Measurements from ENCODE around the gene KCNIP1.

KCNIP1 gene

DNA sequence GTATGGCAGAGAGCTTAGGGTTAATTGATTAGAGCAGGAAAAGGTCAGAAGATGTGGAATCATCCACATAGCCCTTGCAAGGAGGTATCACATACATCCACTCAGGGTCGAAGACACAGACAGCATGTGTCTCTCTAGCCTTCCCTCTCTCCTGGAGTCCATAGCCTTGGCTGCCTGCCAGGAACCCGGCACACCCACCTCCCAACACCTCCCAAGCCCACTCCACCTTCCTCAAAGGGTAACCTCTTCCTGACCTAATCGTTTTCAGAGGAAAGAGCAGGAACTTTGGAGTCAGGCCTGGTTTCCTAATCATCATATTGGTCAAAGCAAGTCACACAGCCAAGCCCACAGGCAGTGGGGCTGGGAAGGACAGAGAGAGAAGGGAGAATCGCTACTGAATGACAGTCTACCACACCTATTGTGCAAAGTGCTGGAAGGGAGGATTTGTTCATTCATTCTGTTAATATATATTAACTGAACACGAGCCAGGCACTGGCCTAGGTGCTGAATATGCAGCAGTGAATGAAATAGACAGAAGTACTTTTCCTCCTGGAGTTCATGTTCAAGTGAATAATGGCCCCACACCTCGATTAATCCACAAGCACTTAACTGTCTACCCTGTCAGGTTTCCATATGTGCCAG lies 107.8 kb downstream of the KCNIP1 start:
- TF ChIP-seq ZBTB7A (IDR thresholded peaks at IDR 0.05; ENCODE audit: low read depth) (no peak), CREB1 (IDR thresholded peaks at IDR 0.05; ENCODE audit: low read depth) (no peak), TCF12 (IDR thresholded peaks at IDR 0.05; ENCODE audit: low read depth) (no peak), TEAD4 (IDR thresholded peaks at IDR 0.05) (no peak), CEBPB (IDR thresholded peaks at IDR 0.05) (no peak)
- TF ChIP-seq, protein P1, sequence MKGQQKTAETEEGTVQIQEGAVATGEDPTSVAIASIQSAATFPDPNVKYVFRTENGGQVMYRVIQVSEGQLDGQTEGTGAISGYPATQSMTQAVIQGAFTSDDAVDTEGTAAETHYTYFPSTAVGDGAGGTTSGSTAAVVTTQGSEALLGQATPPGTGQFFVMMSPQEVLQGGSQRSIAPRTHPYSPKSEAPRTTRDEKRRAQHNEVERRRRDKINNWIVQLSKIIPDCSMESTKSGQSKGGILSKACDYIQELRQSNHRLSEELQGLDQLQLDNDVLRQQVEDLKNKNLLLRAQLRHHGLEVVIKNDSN (IDR thresholded peaks at IDR 0.05) = peak; percentile 83
- TF ChIP-seq, protein P2, sequence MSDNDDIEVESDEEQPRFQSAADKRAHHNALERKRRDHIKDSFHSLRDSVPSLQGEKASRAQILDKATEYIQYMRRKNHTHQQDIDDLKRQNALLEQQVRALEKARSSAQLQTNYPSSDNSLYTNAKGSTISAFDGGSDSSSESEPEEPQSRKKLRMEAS (IDR thresholded peaks at IDR 0.05) = peak; percentile 97
- TF ChIP-seq, protein P3, sequence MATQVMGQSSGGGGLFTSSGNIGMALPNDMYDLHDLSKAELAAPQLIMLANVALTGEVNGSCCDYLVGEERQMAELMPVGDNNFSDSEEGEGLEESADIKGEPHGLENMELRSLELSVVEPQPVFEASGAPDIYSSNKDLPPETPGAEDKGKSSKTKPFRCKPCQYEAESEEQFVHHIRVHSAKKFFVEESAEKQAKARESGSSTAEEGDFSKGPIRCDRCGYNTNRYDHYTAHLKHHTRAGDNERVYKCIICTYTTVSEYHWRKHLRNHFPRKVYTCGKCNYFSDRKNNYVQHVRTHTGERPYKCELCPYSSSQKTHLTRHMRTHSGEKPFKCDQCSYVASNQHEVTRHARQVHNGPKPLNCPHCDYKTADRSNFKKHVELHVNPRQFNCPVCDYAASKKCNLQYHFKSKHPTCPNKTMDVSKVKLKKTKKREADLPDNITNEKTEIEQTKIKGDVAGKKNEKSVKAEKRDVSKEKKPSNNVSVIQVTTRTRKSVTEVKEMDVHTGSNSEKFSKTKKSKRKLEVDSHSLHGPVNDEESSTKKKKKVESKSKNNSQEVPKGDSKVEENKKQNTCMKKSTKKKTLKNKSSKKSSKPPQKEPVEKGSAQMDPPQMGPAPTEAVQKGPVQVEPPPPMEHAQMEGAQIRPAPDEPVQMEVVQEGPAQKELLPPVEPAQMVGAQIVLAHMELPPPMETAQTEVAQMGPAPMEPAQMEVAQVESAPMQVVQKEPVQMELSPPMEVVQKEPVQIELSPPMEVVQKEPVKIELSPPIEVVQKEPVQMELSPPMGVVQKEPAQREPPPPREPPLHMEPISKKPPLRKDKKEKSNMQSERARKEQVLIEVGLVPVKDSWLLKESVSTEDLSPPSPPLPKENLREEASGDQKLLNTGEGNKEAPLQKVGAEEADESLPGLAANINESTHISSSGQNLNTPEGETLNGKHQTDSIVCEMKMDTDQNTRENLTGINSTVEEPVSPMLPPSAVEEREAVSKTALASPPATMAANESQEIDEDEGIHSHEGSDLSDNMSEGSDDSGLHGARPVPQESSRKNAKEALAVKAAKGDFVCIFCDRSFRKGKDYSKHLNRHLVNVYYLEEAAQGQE (IDR thresholded peaks at IDR 0.05; ENCODE audit: low read depth) = peak; percentile 90

DNA sequence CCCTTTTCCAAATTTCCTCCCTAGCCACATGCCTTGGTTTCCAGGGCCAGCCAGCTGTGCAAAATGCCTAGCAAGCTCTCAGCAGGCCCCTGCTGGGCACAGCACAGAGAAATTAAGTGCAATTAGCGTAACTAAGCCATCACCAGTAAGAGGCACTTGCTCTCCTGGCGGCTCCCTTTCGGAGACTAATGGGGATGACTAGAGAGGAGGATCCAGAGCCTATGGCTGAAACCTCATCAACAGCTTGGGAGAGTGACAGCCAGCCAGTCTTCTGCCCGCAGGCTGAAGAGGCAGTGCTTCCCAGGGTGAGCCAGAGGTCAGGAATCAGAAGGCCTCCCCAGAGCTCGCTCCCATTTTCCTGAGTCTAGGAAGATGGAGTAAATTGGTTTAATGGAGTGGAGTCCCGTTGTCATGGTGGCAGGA lies 108.4 kb downstream of the KCNIP1 start:
- TF ChIP-seq, protein P3 (IDR thresholded peaks at IDR 0.05; ENCODE audit: low read depth) = no peak
- TF ChIP-seq TAF1 (IDR thresholded peaks at IDR 0.05; ENCODE audit: low read depth) (no peak), EGR1 (IDR thresholded peaks at IDR 0.05) (no peak)

DNA sequence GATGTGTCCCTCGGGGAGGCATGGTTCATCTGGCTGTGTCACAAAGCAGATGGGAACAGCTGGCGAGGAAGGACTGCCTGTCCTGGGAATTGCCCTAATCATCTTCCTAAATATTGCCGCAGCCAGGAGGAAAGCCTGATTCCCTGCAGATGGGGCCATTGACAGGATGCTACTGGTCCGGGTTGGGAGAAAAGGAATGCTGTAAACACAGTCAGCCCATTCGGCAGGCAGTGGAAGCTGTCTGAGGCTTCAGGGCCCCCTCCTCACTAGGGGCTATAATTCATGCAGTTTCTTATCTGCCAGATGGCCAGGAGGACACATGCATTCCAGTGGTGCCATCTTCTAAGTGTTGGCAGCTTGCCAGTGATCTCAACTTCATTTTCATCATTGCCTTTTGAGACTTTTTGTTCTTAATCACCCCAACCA lies 110.3 kb downstream of the KCNIP1 start:
- TF ChIP-seq TAF1 (IDR thresholded peaks at IDR 0.05; ENCODE audit: low read depth) = no peak
- TF ChIP-seq ZBTB7A (IDR thresholded peaks at IDR 0.05; ENCODE audit: low read depth) = no peak
- TF ChIP-seq EP300 (IDR thresholded peaks at IDR 0.05; ENCODE audit: borderline replicate concordance) = no peak
- TF ChIP-seq TEAD4 (IDR thresholded peaks at IDR 0.05) = no peak
- TF ChIP-seq FOXM1 (IDR thresholded peaks at IDR 0.05; ENCODE audit: borderline replicate concordance, low read depth) = no peak

DNA sequence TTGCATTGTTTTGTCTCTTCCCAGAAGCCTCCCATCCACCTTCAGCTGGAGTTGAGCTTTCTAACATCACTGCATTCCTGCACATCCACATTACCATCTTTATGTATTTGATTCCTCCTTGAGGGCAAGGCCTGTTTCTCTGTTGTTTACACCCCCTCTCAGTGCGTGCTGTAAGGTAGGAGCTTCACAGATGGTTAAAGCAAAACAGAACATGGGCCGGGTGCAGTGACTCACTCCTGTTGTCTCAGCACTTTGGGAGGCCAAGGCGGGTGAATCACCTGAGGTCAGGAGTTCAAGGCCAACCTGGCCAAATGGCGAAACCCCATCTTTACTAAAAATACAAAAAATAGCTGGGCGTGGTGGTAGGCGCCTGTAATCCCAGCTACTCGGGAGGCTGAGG lies 110.9 kb downstream of the KCNIP1 start:
- TF ChIP-seq, protein P2 (IDR thresholded peaks at IDR 0.05) = no peak
- TF ChIP-seq EGR1 (IDR thresholded peaks at IDR 0.05) (no peak), RAD21 (IDR thresholded peaks at IDR 0.05; ENCODE audit: low read depth) (no peak), TAF1 (IDR thresholded peaks at IDR 0.05; ENCODE audit: low read depth) (no peak)
- TF ChIP-seq, protein P1 (IDR thresholded peaks at IDR 0.05) = no peak

DNA sequence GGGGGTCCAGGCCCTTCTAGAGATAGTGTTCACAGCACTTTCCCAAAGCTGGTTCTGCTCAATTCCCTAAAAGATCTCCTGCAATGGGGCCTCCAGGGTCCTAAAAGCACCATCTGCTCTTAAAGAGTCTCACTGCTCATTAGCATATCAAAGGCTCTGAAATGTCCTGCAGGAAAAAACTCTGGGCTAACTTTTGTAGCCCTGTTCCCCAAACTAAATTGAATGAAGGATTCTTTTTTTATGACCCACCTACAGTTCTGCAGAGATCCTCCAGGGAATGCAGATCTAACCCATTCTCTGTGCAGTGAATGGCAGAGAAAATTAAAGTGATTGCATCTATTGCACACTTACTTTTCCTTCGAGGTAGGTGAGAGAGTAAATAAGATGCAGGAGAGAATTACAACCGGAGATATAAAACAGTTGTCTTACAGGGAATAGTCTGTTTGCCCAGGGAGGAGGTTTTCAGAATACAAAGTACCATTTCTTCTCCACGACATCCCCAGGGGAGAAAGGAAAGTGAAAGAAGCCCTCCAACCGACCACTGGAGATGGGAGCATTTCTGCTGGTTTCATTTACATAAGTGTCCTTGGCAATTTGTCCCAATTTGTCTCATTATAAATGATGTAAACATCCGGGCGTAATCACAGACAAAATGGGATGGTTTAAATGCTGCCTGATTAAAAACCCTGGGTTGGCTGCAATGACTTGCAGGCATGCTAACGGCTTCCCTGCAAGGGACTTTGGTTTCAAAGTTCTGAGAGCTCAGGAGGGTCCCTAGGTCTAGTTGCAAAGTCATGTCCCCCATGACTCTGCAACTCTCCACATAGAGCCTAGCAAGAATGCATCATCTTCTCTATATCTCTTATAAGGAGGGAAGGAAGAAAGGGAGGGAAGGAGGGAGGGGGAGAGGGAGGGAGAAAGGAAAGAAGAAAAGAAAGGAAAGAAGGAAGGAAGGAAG lies 114.0 kb downstream of the KCNIP1 start:
- TF ChIP-seq ZBTB7A (IDR thresholded peaks at IDR 0.05; ENCODE audit: low read depth) (no peak), TEAD4 (IDR thresholded peaks at IDR 0.05) (no peak), CREB1 (IDR thresholded peaks at IDR 0.05; ENCODE audit: low read depth) (no peak), EP300 (IDR thresholded peaks at IDR 0.05; ENCODE audit: borderline replicate concordance) (no peak), NFIC (IDR thresholded peaks at IDR 0.05) (no peak), TAF1 (IDR thresholded peaks at IDR 0.05; ENCODE audit: low read depth) (no peak), FOXM1 (IDR thresholded peaks at IDR 0.05; ENCODE audit: borderline replicate concordance, low read depth) (no peak), TCF12 (IDR thresholded peaks at IDR 0.05; ENCODE audit: low read depth) (no peak), RAD21 (IDR thresholded peaks at IDR 0.05; ENCODE audit: low read depth) (no peak)
- TF ChIP-seq, protein P1 (IDR thresholded peaks at IDR 0.05) = no peak
- TF ChIP-seq, protein P2 (IDR thresholded peaks at IDR 0.05) = no peak
- TF ChIP-seq, protein P3 (IDR thresholded peaks at IDR 0.05; ENCODE audit: low read depth) = no peak

Data from Ishikawa (cell line).